ENCODE measurements around the gene MXD4.

Gene MXD4

DNA sequence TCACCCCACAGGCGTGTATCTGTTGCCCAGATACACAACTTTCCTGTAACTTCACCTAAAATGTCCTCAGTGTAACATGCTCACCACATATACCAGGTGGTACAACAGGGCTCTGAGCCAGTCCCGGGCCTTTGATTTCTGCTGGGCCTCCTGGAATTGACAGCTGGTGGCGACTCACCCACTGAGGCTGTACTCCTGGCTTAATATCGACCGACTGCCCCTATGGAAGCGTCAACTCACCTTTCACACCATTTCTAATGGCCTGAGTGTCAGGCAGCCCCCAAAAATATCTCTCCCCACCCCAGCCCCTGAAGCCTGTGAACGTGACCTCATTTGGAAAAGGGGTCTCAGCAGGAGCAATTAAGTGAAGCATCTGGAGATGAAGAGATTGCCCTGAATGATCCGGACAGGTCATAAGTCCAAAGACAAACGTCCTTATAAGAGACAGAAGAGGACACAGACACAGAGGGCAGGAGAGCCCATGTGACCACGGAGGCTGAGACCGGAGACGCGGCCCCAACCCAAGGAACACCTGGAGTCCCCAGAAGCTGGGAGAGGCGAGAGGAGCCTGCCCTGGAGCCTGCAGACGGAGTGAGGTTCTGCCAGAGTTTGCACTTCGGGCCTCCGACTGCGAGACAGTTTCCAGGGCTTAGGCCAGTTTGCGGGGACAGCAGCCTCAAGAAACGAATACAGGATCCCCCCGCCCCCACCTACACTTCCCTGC, 12.6 kb upstream of the MXD4 start:
- DNase-seq, result no peak

DNA sequence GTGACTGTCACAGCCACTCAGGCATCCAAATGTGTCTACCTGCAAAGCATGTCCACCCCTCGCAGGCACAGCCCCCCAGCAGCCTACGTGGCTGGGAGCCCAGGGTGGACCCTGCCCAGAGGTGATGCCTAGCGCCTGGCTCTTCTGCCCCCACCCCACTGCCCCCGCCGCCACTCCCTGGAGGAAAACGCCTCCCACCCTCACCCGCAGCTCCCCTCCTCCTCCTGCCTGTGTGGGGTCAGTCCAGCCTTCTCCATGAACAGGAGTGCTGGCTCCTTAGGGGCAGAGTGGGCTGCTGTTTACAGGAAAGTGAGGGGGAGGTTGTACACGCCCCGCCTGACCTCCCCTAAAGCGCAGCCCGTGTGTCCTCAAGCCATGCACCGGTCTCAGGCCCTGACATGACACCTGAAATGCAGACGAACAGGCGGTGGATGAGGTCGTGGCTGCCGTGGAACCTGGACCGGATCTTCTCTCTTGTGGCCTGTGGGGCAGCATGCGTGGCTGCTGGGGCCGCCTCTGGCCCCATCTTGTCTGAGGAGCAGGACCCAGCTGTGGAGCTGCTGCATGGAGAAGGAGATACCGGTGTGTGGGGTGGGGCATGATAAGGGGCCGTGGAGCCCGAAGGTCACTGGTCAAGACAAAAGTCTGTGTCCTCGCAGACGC, 11.9 kb upstream of the MXD4 start:
- DNase-seq, result no peak

DNA sequence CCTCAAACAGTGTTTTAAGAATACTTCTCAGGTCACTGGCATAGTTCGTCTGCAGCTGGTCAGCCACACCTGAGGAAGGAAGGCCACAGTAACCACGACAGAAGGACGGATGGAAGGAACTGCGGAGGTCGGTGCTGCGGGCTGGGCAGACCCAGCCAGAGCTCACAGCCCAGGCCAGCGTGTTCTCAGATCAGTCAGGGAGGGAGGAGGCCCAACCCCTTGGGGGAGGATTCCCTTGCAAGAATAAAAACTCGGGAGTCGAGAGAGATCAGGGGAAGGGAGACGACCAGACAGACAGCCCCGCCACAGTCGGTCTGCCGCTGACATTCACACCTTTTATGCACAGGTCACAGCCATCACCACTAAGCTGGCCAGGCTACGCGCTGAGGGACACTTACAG, 11.3 kb upstream of the MXD4 start:
- DNase-seq, result no peak

GRCh38 chr4:2272828-2273120, 10.9 kb upstream of the MXD4 start:
- DNase-seq, result no peak

DNA sequence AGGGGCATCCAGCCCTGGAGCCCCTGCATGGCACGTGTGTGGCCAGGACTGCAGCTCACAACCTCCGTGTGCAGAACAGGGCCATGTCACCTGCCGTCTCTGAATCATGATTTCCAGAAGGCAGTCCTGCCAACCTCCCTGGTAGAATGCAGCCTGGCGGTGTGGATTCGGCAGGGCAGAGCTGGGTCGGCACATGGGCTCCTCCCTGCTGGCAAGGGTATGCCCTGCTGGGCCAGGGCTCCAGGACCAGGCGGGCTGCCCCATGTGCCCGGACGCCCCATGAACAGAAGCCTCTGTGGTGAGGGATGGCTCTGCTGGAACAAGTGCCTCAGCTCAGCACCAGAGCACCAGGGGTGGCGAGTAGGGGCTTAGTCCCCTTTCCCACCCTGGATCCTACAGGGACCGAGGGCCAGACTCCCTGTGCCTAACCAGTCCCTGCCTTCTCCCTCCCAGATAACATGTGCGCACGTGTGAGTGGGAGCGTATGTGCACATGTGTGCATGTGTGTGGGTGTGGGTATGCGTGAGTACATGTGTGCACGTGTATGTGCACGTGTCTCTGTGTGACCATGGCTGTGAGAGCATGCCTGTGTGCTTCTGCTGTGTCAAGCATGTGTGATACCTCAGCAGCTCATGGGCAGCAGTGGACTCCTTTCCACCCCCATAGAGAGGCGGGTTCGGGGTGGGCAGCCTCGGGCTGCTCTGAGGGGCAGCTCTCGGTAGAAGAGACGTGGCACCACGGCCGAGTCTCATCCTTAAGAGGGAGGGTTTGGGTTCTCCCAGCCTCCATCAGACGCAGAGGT, 10.3 kb upstream of the MXD4 start:
- DNase-seq, result no peak

- DNase-seq, result no peak
These were observed 9.5 kb upstream of the MXD4 start for GRCh38 chr4:2271279-2272025.

GRCh38 chr4:2270341-2271165, 8.6 kb upstream of the MXD4 start:
- no peak for DNase-seq

- no peak for DNase-seq
These were observed 7.8 kb upstream of the MXD4 start for GRCh38 chr4:2269618-2270163.

DNA sequence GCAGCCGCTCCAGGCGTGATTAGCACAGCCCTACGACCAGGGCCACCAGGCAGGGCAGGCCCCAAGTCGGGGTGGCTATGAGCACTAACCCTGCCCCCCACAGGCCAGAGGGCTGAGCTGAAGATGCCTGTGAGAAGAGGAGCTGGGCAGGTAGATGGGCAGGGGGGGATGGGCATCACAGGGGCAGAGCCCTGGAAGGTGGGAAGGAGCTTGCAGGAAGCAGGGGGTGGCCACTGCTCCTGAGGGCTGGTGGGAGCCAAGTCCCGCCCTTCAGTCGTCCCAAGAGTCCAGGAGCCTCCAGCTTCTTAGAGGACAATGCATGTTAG, 7.3 kb upstream of the MXD4 start:
- DNase-seq, result no peak

- DNase-seq, result no peak
These were observed 6.7 kb upstream of the MXD4 start for GRCh38 chr4:2268357-2269205.

- no peak for DNase-seq
These were observed 5.9 kb upstream of the MXD4 start for GRCh38 chr4:2267841-2268240.

DNA sequence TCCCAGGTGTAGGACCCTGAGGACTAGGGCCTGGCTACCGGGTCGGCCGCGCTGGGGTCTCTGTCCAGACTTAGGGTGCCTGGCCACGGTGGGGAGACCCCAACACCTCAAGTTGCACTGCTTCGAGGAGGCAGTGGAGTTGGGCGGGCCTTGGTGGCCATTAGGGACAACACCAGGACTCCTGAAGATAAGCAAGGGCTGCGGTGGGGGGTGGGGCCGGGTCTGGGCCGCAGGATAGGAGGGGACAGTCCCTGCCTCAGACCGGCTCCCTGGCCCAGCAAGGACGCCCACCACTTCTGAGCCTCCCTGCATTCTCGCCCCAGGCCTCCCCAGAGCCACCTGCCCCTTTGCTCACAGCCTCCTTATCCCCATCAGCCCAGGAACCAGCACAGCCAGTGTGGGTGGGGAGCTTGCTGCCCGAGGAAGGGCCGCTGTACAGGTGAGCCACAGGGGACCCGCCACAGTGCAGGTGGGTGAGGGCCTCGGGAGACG, 5.5 kb upstream of the MXD4 start:
- DNase-seq, result no peak

DNA sequence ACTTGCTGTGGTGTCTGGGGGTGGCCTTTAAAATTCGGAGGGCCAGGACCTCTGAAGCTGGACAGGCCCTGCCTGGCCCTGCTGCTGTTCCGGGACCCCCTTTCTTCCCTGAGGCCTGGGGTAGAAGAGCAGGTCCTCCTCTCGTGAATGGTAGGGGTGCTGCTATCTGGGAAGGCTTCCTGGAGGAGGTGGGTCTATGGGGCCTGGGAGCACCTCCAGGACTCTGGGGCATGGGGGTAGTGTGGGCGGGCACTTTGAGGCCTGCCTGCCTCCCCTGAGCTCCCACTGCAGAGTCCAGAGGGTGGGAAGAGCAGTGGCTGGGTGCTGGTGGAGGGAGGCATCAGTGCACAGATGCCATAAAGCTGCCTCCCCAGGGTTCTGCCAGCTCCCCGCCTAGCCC, 4.9 kb upstream of the MXD4 start:
- DNase-seq, result no peak

GRCh38 chr4:2266181-2266580, 4.3 kb upstream of the MXD4 start:
- no peak for DNase-seq

DNA sequence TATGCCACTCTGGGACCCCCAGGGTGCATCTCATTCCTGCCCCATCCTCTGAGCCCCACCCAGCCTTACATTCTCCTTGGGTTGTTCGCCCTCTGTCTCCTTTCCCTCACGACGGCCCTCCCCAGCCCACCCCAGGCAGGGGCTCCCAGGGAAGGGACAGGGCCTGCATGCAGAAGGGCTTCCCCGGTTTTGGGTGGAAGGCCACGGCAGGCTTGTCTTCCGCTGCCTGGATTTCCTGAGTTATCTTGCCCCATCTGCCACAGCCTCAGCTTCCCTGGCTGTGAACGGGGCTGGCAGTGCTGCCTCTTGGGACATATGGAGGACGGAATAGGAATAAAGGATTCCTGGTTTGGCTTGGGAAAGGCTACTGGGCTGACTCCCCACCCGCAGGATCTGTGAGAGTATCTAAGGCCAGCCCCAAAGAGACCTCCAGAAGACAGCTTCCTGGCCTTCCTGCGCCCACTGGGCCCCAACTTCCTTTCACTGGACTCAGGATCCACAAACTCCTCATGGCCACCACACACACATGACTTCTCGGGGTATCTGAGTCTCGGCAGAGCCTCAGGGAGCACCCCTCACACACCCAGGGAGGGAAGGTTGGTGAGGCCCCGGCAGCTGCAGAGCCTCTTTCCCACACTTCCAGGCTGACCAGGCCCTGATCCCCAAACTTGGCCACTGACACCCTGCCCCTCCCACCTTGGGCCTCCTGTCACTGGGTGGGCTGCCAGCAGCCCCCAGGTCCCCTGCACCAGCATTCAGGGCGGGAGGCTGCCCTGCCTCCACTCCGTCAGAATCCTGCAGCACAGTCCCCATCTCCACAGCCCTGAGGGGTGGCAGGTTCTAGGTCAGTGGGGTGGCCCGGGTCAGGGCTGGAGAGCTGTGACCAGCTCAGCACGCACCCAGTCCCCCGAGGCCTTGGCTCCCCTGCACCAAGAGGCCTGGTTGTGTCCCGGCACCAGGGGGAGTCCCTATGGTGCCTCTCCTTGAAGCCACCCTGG, 3.5 kb upstream of the MXD4 start:
- DNase-seq, result no peak

- DNase-seq, result no peak
These were observed 2.7 kb upstream of the MXD4 start for GRCh38 chr4:2264481-2265041.

DNA sequence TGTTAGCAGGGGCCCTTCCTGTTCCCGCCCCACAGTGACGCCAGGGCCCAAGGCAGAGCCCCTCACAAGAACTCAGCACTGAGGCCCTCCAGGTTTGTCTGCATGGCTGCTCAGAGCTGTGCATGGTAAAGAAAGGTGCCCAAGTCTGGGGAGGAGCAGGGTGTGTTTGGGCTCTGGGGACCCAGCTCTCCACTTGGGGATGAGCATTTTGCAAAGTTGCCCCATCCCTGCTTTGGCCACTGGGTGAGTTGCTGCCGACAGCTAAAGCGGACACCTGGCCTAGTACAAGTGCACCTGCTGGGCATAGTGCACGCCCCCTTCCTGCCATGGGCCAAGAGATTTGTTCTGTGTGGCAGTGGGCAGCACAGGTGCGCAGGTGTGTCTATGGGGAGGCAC, 2.0 kb upstream of the MXD4 start:
- DNase-seq, result no peak

DNA sequence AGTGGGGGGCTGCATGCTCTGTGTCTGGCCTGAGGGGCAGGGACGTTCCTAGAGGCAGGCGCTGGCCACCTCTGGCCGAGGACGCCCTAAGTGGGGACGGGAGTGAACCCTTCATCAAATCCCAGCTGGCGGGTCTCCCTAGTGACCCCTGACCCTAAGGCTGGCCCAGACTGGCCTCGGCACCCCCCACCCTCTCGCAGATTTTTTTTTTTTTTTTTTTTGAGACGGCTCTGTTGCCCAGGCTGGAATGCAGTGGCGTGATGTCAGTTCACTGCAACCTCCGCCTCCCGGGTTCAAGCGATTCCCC, 988 bp upstream of the MXD4 start:
- DNase-seq, result no peak

DNA sequence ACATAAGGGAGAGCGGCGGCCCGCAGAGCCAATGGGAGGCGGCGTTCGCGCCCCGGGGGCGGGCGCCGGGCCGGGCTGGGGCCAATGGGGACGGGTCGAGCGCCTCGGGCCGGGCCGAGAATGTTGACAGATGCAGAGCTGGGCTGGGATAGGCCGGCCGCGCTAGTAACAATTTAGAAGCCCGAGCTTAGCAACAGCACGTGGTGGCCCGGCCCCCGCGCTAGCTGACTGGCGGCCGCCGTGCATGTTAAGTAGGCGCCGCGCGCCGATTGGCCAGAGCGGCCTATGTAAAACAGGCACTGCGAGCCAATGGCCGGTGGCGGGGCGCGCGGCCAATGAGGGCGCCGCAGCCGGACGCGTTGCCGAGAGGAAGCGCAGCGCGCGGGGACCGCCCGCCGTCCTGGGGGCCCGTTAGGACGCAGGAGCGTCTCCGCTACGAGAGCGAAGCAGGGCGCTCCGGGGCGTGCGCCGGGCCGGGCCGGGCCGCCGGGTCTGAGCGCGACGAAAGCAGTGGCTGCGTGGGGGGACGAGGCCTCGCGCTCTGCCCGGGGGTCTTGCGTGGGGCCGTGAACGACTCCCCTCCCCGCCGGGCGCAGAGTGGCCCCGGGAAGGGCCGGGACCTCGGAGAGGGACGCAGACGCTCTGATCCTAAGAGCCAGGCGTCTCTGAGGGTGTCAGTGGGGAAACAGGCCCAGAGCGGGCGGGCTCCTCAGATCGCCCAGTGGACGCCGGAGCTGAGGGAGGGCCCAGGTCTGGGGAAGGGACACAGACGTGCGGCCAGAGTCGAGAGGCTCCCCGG, 435 bp upstream of the MXD4 start:
- DNase-seq, result peak; percentile 97

Measured in activated effector memory CD4-positive, alpha-beta T cell treated with Interleukin-2 at 50 U/mL for 16 hours (primary cell).